ENCODE measurements around the gene SULT1C4. TPM values are rescaled to one million over a fixed set of nuclear protein-coding genes. Genes with fewer than 3 reads are reported as not detected.

The SULT1C4 gene
- total RNA-seq, 1 experiment from 2014 or later, result 4.3 TPM

- TF ChIP-seq MLX (CRISPR knock-in tag; IDR thresholded peaks at IDR 0.05) (no peak), STAT6 (CRISPR knock-in tag; conservative IDR thresholded peaks at IDR 0.05; ENCODE audit: low read depth) (no peak), ATF1 (CRISPR knock-in tag; IDR thresholded peaks at IDR 0.05) (no peak), IRF1 (CRISPR knock-in tag; IDR thresholded peaks at IDR 0.05) (no peak), ESRRA (CRISPR knock-in tag; IDR thresholded peaks at IDR 0.05; ENCODE audit: borderline replicate concordance) (no peak), NR1H2 (CRISPR knock-in tag; IDR thresholded peaks at IDR 0.05) (no peak), FOXK1 (CRISPR knock-in tag; IDR thresholded peaks at IDR 0.05) (no peak), ZNF416 (CRISPR knock-in tag; IDR thresholded peaks at IDR 0.05) (no peak), NFYB (CRISPR knock-in tag; conservative IDR thresholded peaks at IDR 0.05; ENCODE audit: low read depth) (no peak)
Measured at GRCh38 chr2:108395155-108395554, 17.4 kb downstream of the SULT1C4 start (continued).

GRCh38 chr2:108396845-108397244 is 19.1 kb downstream of the SULT1C4 start:
- H3K4me3 Mint-ChIP-seq, result no peak overlapping the region
- POLR2A ChIA-PET, result no interaction called here
- CTCF ChIA-PET, result interaction anchor here (0.6 to 1.3 kb wide), 4 partner anchors 9 to 1510 kb away, joined by 3 to 4 read pairs (median 4); no protein-coding TSS in a partner anchor
- no peak for TF ChIP-seq AR (CRISPR knock-in tag; IDR thresholded peaks at IDR 0.05)
- TF ChIP-seq NR2C2 (CRISPR knock-in tag; IDR thresholded peaks at IDR 0.05), result no peak
- TF ChIP-seq USF1 (CRISPR knock-in tag; IDR thresholded peaks at IDR 0.05), result no peak
- no peak for TF ChIP-seq ATF6 (CRISPR knock-in tag; IDR thresholded peaks at IDR 0.05)
- TF ChIP-seq ZNF317 (CRISPR knock-in tag; IDR thresholded peaks at IDR 0.05; ENCODE audit: borderline replicate concordance, low read depth), result no peak
- TF ChIP-seq FOXP4 (CRISPR knock-in tag; IDR thresholded peaks at IDR 0.05), result no peak
- no peak for TF ChIP-seq OVOL2 (CRISPR knock-in tag; IDR thresholded peaks at IDR 0.05; ENCODE audit: borderline replicate concordance)
- TF ChIP-seq ATF2 (CRISPR knock-in tag; IDR thresholded peaks at IDR 0.05; ENCODE audit: borderline replicate concordance, low read depth), result no peak
- no peak for TF ChIP-seq PRRX2 (CRISPR knock-in tag; IDR thresholded peaks at IDR 0.05)
- no peak for TF ChIP-seq CDX4 (CRISPR knock-in tag; IDR thresholded peaks at IDR 0.05; ENCODE audit: borderline replicate concordance)
- TF ChIP-seq STAT6 (CRISPR knock-in tag; conservative IDR thresholded peaks at IDR 0.05; ENCODE audit: low read depth), result no peak

More at GRCh38 chr2:108396845-108397244, 19.1 kb downstream of the SULT1C4 start:
- H3K36me3 Mint-ChIP-seq, result peaks cover 64% of the 10 kb centered on the region
- peak overlapping the region; percentile 82 for H3K27ac Mint-ChIP-seq
- DNase-seq (ENCODE audit: low spot score) (peak; percentile 42), ATAC-seq (peak; percentile 81)
- H3K9me3 Mint-ChIP-seq, result peaks cover 71% of the 10 kb centered on the region
- H3K4me1 Mint-ChIP-seq, result peaks cover 18% of the 10 kb centered on the region
- peaks cover 3% of the 10 kb centered on the region for H3K27me3 Mint-ChIP-seq (ENCODE audit: low read depth)

All from WTC11 (cell line).